IMR-90 (cell line): Measurements from ENCODE around the gene OR6B3. TPM values are rescaled to one million over a fixed set of nuclear protein-coding genes. Genes with fewer than 3 reads are reported as not detected.

ENCODE experiments used
- ATAC-seq: fragments of 200-7000 bp; cut with Tn5 transposase; 2 replicates; pipeline ENCODE4 v1.9.1; 2020; ENCODE audit warnings: low read depth, mild to moderate bottlenecking, moderate library complexity
- BruUV-seq: library from RNA; stranded (reverse); fragments of 400-500 nt; replicated peaks from 2 replicates; lab custom pipeline; 2021; lab: Mats Ljungman, UMichigan
- CTCF ChIA-PET: fragments of 300-600 bp; formaldehyde crosslinking; extraction: SDS; loops from one replicate; lab custom pipeline; 2021; ENCODE audit warnings: antibody characterized with exemption; lab: Yijun Ruan, JAX
- POLR2A ChIA-PET: fragments of 300-600 bp; sonication (Branson Sonifier 250); formaldehyde crosslinking; loops from one replicate; lab custom pipeline; 2022; ENCODE audit warnings: antibody characterized with exemption; ENCODE audit not compliant: unreplicated experiment; lab: Charles Lee
- DNase-seq: peaks from one replicate; pipeline ENCODE4 v3.0.0; 2013
- H2AFZ ChIP-seq: replicated peaks from 2 replicates; pipeline ENCODE3; 2013; ENCODE audit warnings: low read length, mild to moderate bottlenecking; ENCODE audit not compliant: poor library complexity
- H2AK5ac ChIP-seq: 2 replicates; pipeline ENCODE4 v1.6.1; 2013; ENCODE audit warnings: low read depth, low read length, inconsistent platforms
- H2AK9ac ChIP-seq: replicated peaks from 2 replicates; pipeline ENCODE3; 2013; ENCODE audit warnings: mild to moderate bottlenecking, low read depth, low read length, moderate library complexity; ENCODE audit not compliant: poor library complexity
- H2BK120ac ChIP-seq: 2 replicates; pipeline ENCODE4 v1.6.1; 2013; ENCODE audit warnings: low read depth, low read length, inconsistent platforms
- H2BK15ac ChIP-seq: 3 replicates; pipeline ENCODE4 v1.6.1; 2013; ENCODE audit warnings: low read depth, low read length, inconsistent platforms
- H2BK20ac ChIP-seq: 2 replicates; pipeline ENCODE4 v1.6.1; 2013; ENCODE audit warnings: low read depth, mild to moderate bottlenecking, inconsistent platforms, low read length, moderate library complexity
- H2BK5ac ChIP-seq: 2 replicates; pipeline ENCODE4 v1.6.1; 2013; ENCODE audit warnings: mild to moderate bottlenecking, low read depth, low read length, inconsistent platforms; ENCODE audit not compliant: poor library complexity, severe bottlenecking
- H3K14ac ChIP-seq: replicated peaks from 2 replicates; pipeline ENCODE4 v1.6.1; 2013; ENCODE audit warnings: low read depth, low read length, inconsistent platforms
- H3K18ac ChIP-seq: 2 replicates; pipeline ENCODE4 v1.6.1; 2013; ENCODE audit warnings: low read depth, low read length, control low read depth
- H3K23ac ChIP-seq: 2 replicates; pipeline ENCODE4 v1.6.1; 2013; ENCODE audit warnings: low read depth, low read length, inconsistent platforms
- H3K27ac ChIP-seq: 2 replicates; pipeline ENCODE4 v1.5.1; 2013; ENCODE audit warnings: mild to moderate bottlenecking, control low read depth, low read length; ENCODE audit not compliant: insufficient read depth
- H3K27me3 ChIP-seq: 2 replicates; pipeline ENCODE4 v1.6.1; 2013; ENCODE audit warnings: low read length; ENCODE audit not compliant: control insufficient read depth, insufficient read depth
- H3K36me3 ChIP-seq: 2 replicates; pipeline ENCODE4 v1.6.1; 2013; ENCODE audit warnings: low read length, mixed read lengths; ENCODE audit not compliant: control insufficient read depth, insufficient read depth
- H3K4ac ChIP-seq: 2 replicates; pipeline ENCODE4 v1.6.1; 2013; ENCODE audit warnings: low read depth, low read length, inconsistent platforms
- H3K4me1 ChIP-seq: 2 replicates; pipeline ENCODE4 v1.6.1; 2013; ENCODE audit warnings: low read length, mixed read lengths; ENCODE audit not compliant: control insufficient read depth, insufficient read depth
- H3K4me2 ChIP-seq: 2 replicates; pipeline ENCODE4 v1.6.1; 2013; ENCODE audit warnings: low read depth, mild to moderate bottlenecking, control low read depth, low read length, moderate library complexity
- H3K4me3 ChIP-seq: 2 replicates; pipeline ENCODE4 v1.5.1; 2013; ENCODE audit warnings: low read depth, mild to moderate bottlenecking, control low read depth, low read length, moderate library complexity; ENCODE audit not compliant: insufficient read depth
- H3K56ac ChIP-seq: 2 replicates; pipeline ENCODE4 v1.6.1; 2013; ENCODE audit warnings: low read length, inconsistent platforms; ENCODE audit not compliant: insufficient read depth; ENCODE audit errors: extremely low read depth
- H3K79me1 ChIP-seq, 2 experiments: 2 replicates each; pipeline ENCODE4 v1.6.1; 2013; ENCODE audit warnings: low read length in 2 of 2, inconsistent platforms in 1 of 2, low read depth in 1 of 2
- H3K9ac ChIP-seq: 2 replicates; pipeline ENCODE4 v1.6.1; 2013; ENCODE audit warnings: low read depth, low read length, control low read depth
- H3K9me1 ChIP-seq: 2 replicates; pipeline ENCODE4 v1.6.1; 2013; ENCODE audit warnings: low read length, inconsistent platforms; ENCODE audit not compliant: insufficient read depth
- H3K9me3 ChIP-seq: 2 replicates; pipeline ENCODE4 v1.6.1; 2013; ENCODE audit warnings: low read length; ENCODE audit not compliant: control insufficient read depth, insufficient read depth
- H4K20me1 ChIP-seq: 2 replicates; pipeline ENCODE4 v1.6.1; 2013; ENCODE audit warnings: low read length, inconsistent platforms; ENCODE audit not compliant: insufficient read depth
- H4K5ac ChIP-seq: 2 replicates; pipeline ENCODE4 v1.6.1; 2013; ENCODE audit warnings: mild to moderate bottlenecking, low read depth, low read length, control low read depth
- H4K8ac ChIP-seq, 2 experiments: 2 replicates each; pipeline ENCODE4 v1.6.1; 2013; ENCODE audit warnings: low read depth in 2 of 2, low read length in 2 of 2, control low read depth in 1 of 2, inconsistent platforms in 1 of 2
- H4K91ac ChIP-seq: 2 replicates; pipeline ENCODE4 v1.6.1; 2013; ENCODE audit warnings: low read depth, low read length, inconsistent platforms; ENCODE audit not compliant: insufficient read depth
- BHLHE40 ChIP-seq: fragments of 150-350 bp; IDR thresholded peaks from 2 replicates; pipeline ENCODE4 v1.6.1; 2016; ENCODE audit warnings: mild to moderate bottlenecking, low read depth, low read length
- CEBPB ChIP-seq: IDR thresholded peaks from 2 replicates; pipeline ENCODE4 v1.6.1; 2012; ENCODE audit warnings: low read depth, low read length, improper control_type of control experiment
- CHD1 ChIP-seq: IDR thresholded peaks from 2 replicates; pipeline ENCODE4 v1.6.1; 2012; ENCODE audit warnings: low read depth, low read length, improper control_type of control experiment
- ELK1 ChIP-seq: fragments of 150-350 bp; IDR thresholded peaks from 2 replicates; pipeline ENCODE4 v1.6.1; 2016; ENCODE audit warnings: low read depth, mild to moderate bottlenecking, low read length, moderate library complexity, borderline replicate concordance
- FOS ChIP-seq: fragments of 150-350 bp; IDR thresholded peaks from 2 replicates; pipeline ENCODE4 v1.6.1; 2016; ENCODE audit warnings: low read depth, low read length
- MAFK ChIP-seq: IDR thresholded peaks from 2 replicates; pipeline ENCODE4 v1.6.1; 2012; ENCODE audit warnings: low read depth, low read length, improper control_type of control experiment
- MAZ ChIP-seq: IDR thresholded peaks from 2 replicates; pipeline ENCODE4 v1.6.1; 2012; ENCODE audit warnings: low read depth, mild to moderate bottlenecking, low read length, improper control_type of control experiment, moderate library complexity, borderline replicate concordance
- MXI1 ChIP-seq: IDR thresholded peaks from 2 replicates; pipeline ENCODE4 v1.6.1; 2012; ENCODE audit warnings: low read depth, mild to moderate bottlenecking, low read length, moderate library complexity, borderline replicate concordance
- NFE2L2 ChIP-seq: fragments of 150-350 bp; IDR thresholded peaks from 2 replicates; pipeline ENCODE4 v1.6.1; 2016; ENCODE audit warnings: low read depth, mild to moderate bottlenecking, low read length
- POLR2A ChIP-seq: IDR thresholded peaks from 2 replicates; pipeline ENCODE4 v1.6.1; 2012; ENCODE audit warnings: mild to moderate bottlenecking, low read depth, low read length
- RAD21 ChIP-seq: IDR thresholded peaks from 2 replicates; pipeline ENCODE4 v1.6.1; 2012; ENCODE audit warnings: low read length, improper control_type of control experiment
- RCOR1 ChIP-seq: IDR thresholded peaks from 2 replicates; pipeline ENCODE4 v1.6.1; 2012; ENCODE audit warnings: mild to moderate bottlenecking, low read length, improper control_type of control experiment; ENCODE audit not compliant: insufficient replicate concordance
- RFX5 ChIP-seq: IDR thresholded peaks from 2 replicates; pipeline ENCODE4 v1.8.0; 2012; ENCODE audit warnings: low read depth, mild to moderate bottlenecking, low read length, moderate library complexity
- USF2 ChIP-seq: fragments of 150-350 bp; IDR thresholded peaks from 2 replicates; pipeline ENCODE4 v1.6.1; 2017; ENCODE audit warnings: mild to moderate bottlenecking, antibody characterized with exemption, low read length, low read depth
- dilution Hi-C: fragments of 300-500 bp; cut with HindIII; formaldehyde crosslinking; loops from one replicate; pipeline ENCODE4 v1.14.3; 2018; ENCODE audit warnings: low sequenced_read_pairs; ENCODE audit not compliant: unreplicated experiment
- in situ Hi-C: fragments of 300-500 bp; cut with MboI; formaldehyde crosslinking; loops from 3 replicates; pipeline ENCODE4 v1.14.3; 2019; ENCODE audit warnings: low sequenced_read_pairs, inconsistent platforms, mixed read lengths
- intact Hi-C: fragments of 100-400 bp; cut with micrococcal nuclease; formaldehyde crosslinking; loops from 2 replicates; pipeline ENCODE4 v1.10.0; 2022
- polyA plus RNA-seq, 3 experiments: library from polyadenylated mRNA; depleted of rRNA; stranded (reverse); fragments of >200 nt; gene quantifications; 2 replicates each; pipeline ENCODE4 v1.2.3, GENCODE V29; 2012; ENCODE audit warnings: low replicate concordance in 1 of 3
- total RNA-seq: library from RNA; depleted of rRNA; stranded (reverse); fragments of >200 nt; gene quantifications from 2 replicates; pipeline ENCODE4 v1.2.3, GENCODE V29; 2012
- TF ChIP-seq, protein P1 (sequence below): conservative IDR thresholded peaks from 2 replicates; pipeline ENCODE4 v1.5.1; 2012; ENCODE audit warnings: mild to moderate bottlenecking, low read depth, low read length, improper control_type of control experiment

OR6B3 gene
- total and polyA plus RNA-seq, 2 of the 4 experiments (the other 2 are of a cell fraction) = not detected

- ChIA-PET POLR2A (no interaction called here), CTCF (no interaction called here)
- H3K18ac ChIP-seq = no peak overlapping the region
- BruUV-seq = no TSS peak
- intact Hi-C loops = no loop called here
- no peak overlapping the region for H2AFZ ChIP-seq
- H3K4me1 ChIP-seq = no peaks in the 10 kb centered on the region
- no peak overlapping the region for H3K4me2 ChIP-seq
- no peak overlapping the region for H3K4me3 ChIP-seq
- no peak overlapping the region for H2BK20ac ChIP-seq
- no peak overlapping the region for H2BK5ac ChIP-seq
- no peak overlapping the region for H2AK5ac ChIP-seq
- H3K27me3 ChIP-seq = no peaks in the 10 kb centered on the region; the same call in 1 of the 2 replicates
- no peaks in the 10 kb centered on the region for H3K9me1 ChIP-seq
- ATAC-seq (no peak), DNase-seq (no peak)
- H4K8ac ChIP-seq = no peak overlapping the region
- no peak overlapping the region for H2BK15ac ChIP-seq
- TF ChIP-seq, protein P1, sequence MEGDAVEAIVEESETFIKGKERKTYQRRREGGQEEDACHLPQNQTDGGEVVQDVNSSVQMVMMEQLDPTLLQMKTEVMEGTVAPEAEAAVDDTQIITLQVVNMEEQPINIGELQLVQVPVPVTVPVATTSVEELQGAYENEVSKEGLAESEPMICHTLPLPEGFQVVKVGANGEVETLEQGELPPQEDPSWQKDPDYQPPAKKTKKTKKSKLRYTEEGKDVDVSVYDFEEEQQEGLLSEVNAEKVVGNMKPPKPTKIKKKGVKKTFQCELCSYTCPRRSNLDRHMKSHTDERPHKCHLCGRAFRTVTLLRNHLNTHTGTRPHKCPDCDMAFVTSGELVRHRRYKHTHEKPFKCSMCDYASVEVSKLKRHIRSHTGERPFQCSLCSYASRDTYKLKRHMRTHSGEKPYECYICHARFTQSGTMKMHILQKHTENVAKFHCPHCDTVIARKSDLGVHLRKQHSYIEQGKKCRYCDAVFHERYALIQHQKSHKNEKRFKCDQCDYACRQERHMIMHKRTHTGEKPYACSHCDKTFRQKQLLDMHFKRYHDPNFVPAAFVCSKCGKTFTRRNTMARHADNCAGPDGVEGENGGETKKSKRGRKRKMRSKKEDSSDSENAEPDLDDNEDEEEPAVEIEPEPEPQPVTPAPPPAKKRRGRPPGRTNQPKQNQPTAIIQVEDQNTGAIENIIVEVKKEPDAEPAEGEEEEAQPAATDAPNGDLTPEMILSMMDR = no peak
- TF ChIP-seq ELK1 = no peak
- TF ChIP-seq RCOR1 = no peak
- no peak for TF ChIP-seq MAZ
- TF ChIP-seq FOS = no peak
- TF ChIP-seq USF2 = no peak
- TF ChIP-seq POLR2A = no peak
- TF ChIP-seq RFX5 = no peak
- TF ChIP-seq MXI1 = no peak
- TF ChIP-seq BHLHE40 = no peak
- no peak for TF ChIP-seq MAFK
- no peak for TF ChIP-seq CHD1
- TF ChIP-seq CEBPB = no peak
- TF ChIP-seq NFE2L2 = no peak
- no peak for TF ChIP-seq RAD21
- H3K9ac ChIP-seq = no peak overlapping the region
- dilution Hi-C loops = no loop called here
- in situ Hi-C loops = no loop called here
- H3K4ac ChIP-seq = no peak overlapping the region
- no peak overlapping the region for H2BK120ac ChIP-seq
- H2AK9ac ChIP-seq = no peak overlapping the region
- H4K91ac ChIP-seq = no peak overlapping the region
- H3K27ac ChIP-seq = no peak overlapping the region
- H3K23ac ChIP-seq = no peak overlapping the region
- no peak overlapping the region for H4K5ac ChIP-seq
- no peak overlapping the region for H3K56ac ChIP-seq
- no peaks in the 10 kb centered on the region for H4K20me1 ChIP-seq
- H3K14ac ChIP-seq = no peak overlapping the region
- H3K9me3 ChIP-seq = 0 out of 2 replicates have a peak, but pooled peaks cover 2% of the 10 kb centered on the region
- H3K36me3 ChIP-seq = no peaks in the 10 kb centered on the region
- no peaks in the 10 kb centered on the region for H3K79me1 ChIP-seq
Observed at GRCh38 chr2:240086563-240086962, 33.2 kb upstream of the OR6B3 start.
